GM18517 (cell line): ENCODE measurements around the gene PAIP2.

Source experiments
- ATAC-seq: cut with Tn5 transposase; IDR thresholded peaks from one replicate; pipeline ENCODE4 v1.9.1; 2021; ENCODE audit warnings: mild to moderate bottlenecking, moderate library complexity; ENCODE audit not compliant: unreplicated experiment

The PAIP2 gene

DNA sequence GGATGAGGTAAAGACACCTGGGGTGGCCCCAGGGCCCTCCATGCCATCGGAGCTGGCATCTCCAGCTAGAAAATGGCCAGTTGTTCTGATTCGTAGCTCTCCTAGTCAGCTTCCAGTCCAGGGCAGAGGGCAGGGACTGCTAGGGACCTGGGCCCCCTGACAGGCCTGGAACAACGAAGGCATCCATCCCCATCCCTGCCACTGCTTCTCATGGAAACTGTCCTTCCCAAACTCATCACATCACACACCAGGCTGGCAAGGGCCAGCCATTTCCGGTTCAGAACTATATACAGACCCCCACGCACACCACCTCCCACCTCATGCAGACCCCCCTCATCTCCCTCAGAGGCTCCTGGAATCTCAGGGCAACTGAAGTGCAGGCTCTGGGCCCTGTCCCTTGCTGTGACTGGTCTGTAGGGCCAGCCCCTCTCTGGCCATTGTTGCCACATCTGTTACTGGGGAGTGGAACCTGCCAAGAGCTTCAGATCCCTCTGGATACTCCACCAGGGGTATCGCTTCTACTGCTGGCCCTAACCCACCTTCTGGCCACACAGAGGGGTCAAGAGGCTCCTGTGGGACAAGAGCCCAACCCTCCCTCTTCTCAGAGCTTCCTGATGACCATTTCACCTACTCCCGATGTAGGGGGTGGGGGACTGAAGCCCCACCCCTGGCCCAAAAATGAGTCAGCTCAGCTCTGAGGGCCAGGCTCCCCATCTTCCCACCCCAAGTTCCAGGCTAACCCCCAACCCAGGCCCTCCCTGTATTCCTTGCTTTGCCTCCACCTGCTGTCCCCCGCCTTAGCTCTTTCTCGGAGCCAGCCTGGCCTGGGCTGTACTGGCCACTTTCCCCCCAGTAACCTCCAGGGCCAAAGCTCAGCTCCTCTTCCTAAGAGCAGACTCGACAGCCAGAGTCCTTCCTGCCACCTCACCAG is 49.2 kb downstream of the PAIP2 start:
- ATAC-seq, result no peak

DNA sequence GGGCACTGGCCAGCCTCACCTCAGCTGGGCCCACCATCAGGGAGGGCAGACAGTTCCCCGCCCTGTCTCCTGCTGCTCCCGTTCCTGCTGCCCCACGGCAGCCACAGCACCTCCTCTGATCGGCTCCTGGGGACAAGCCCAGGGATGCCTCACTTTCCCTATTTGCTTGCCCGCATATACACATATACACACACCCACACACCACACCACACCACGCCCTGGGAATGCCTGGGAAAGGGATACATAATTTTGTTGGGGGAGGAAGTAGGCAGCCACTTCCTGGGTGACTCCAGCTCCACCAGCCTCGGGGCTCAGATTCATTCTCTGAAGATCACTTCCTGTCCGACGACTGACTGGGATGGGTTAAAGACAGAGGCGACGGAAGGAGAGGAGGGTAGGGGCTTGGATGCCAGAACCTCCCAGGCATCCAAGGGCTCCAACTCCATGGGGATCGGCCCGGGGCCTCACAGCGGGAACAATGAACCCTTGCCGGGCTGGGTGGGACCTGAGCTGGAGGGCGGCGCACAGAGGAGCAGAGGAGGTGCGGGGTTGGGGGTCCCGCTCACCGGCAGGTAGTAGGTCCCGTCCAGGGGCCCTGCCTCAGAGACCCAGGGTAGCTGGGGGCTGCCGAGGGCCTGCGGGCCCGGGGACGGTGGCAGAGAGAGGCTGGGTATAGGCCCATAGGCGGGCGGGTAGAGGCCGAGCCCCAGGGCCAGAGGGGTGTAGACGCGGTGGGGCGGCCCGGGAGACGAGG is 50.1 kb downstream of the PAIP2 start:
- no peak for ATAC-seq

DNA sequence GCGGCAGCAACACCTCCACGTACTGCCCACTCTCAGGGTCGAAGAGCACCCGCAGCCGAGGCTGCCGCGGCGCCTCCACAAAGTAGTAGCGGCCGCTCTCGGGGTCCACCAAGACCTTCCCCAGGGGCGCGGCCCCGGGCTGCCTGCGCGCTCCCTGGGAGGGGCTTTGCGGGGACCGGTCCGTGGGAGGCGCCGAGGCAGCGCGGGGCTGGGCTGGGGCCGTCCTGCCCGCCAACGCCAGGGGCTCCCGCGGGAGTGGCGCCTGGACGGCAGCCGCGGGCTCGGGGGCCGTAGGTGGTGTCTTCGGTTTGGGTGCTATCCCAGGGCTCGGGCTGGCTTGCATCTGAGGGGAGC is 50.6 kb downstream of the PAIP2 start:
- no peak for ATAC-seq

DNA sequence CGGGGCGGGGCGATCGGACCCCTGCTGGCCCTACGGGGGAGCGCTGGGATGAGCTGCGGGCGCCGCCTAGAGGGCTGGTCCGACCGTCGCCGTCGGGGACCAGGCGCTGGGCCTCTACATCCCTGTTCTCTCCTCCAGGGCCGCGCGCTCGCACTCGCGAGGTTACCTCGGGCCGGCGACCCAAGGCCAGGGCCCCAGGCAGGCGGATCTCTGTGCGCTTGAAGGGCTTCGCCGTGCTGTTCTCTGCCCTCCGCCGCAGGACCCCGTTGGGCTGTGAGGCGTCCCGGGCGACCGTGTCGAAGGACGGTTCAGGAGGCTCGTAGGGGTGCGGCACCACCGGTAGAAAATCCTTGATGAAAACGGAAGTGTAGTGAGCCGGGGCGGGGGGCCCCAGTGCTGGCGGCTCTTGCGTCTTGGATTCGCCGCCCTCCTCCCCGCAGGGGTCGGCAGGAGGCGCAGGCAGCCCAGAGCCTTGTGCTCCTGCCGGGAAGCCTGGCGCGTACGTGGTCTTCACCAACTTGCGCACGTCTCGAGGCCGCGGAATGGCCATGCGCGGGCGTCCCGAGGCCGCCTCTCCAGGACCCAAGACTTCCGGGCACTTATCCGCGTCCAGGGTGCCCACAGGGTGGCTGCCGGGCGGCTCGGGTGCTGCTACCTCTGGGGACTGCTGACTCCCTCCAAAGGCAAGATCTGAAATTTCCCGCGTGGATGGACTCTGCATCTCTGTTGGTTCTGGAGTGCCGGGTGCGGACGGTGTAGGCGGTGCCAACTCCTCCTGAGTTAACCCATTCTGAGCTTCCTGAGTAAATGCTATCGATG is 51.2 kb downstream of the PAIP2 start:
- ATAC-seq, result peak; percentile 40

DNA sequence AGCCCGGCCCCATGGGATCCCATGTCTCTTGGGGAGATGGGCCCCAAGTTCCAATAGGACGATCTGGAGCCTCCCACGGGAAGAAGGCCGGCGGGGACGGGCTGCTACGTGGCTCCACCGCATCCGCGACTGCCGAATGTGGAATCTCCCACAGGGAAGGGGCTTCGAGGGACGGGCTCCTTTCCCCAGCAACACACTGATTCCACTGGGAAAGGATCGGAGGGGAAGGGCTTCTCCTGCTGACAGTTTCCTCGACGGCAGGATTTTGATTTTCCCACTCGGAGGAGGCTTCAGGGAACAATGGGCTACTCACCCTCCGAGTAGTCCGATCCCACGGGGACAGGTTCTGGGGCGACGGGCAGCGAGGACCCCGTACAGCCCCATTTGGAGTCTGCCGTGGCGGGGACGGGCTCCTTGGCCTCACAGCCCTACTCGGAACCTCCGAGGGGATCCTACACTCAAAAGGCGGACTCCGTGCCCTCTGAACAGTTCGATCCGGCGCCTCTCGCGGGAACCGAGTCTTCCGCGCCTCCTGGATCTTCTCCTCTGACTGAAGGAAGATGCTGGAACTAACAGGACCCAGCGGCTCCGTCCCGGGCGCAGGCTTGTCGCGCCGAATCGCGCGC is 52.0 kb downstream of the PAIP2 start:
- ATAC-seq, result no peak

DNA sequence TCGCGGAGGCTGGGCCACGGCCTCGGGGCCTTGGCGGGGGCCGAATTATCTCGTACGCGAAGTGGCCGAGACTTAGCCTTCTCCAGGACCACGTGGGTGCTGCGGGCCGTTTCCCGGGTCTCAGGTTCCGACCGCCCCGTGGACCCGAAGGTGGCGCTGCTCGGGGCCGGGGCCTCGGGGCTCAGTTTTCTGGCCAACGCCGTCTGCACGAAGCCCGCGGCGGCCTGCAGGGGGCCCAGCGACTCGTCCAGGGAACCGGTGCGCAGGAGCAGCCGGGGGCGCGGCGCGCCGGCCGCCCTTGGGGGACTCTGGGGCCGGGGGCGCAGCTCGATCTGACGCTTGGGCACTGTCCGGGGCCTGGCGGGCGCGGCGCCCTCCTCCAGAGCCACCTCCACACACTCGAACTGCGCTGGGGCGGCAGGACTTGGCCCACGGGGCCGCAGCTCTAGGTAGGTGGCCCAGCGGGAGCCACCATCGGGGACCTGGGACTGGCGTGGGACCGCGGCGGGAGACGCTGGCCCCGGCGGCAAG is 52.5 kb downstream of the PAIP2 start:
- ATAC-seq, result no peak

DNA sequence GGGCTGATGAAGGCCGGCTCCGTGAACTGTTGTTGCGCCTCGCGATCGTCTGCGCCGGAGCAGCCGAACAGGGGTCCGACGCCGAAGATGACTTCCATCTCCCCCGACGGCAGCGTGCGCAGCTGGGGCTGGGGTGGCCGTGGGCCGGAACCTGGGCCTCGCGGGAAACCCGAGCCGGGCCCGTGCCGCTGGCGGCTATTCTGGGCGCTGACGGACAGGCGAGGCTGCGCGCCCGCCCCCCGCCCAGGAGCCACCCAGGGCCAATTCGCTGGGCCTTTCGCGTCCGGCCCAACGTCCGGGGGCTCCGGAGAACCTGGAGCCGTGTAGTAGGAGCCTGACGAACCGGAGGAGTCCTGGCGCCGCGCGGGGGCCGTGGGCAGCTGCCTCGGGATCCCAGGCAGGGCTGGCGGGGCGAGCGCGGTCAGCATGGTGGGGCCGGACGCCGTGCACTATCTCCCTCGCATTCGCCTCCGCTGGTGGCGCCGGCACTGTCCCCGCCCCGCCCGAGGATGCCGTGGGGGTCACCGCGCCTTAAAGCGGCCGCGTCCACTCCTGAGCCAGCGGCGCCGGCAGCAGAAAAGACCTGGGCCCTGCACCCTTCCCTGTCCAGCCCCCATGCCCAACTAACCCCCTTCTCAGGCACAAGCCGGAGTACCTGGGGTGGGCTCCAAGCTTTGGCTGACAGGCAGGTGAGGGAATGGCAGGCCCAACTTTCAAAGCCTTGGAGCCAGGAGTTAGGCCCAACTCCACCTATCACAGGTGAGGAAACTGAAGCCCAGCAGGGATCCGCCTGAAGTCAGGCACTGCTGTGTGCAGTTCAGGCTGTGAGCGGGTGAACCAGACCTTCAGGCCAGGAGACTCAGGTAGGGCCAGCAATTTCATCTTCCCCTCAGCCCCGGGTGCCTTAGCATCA is 53.3 kb downstream of the PAIP2 start, which contains the start of gene PROB1:
Gene PROB1, minus strand, starts transcription at position 451 of the 913 bp plus-strand sequence. Its CDS starts 23 bp downstream, at position 428.
- no peak for ATAC-seq

DNA sequence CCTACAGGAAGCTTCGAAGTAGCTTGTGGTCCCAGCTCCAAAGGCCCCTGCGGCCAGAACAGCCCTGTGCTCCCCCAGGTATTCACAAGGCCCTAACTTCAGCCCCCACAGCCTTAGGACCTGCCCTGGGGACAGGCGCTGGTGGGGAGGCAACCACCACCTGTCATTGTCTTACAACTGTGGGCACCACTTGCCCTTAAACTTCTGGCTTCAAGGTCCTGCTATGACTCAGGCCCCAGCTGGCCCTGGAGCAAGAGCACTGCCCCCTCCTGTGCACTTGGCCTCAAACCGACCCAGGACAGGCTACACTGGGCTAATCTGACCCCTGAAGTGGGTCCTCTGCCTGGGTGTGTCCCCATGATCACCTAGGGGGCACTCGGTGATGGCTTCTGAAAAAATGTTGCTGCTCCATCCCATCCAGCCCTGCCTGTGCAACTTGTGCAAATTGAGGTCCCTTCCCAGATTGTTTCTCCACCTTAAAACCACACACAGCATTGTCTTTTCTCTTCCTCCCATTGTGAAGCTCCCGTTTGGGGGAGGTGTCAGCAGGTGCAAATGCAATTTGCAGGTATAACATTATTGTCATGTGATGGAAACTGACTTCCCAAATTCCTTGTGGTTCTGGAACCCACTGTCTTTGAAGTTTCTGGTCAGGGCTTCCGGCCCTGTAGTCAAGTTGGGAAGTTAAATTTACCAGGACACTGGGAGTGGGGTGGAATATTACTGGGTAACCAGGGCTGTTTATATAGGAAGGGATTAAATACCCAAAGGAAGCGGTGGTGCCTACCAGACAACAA is 54.4 kb downstream of the PAIP2 start:
- no peak for ATAC-seq

DNA sequence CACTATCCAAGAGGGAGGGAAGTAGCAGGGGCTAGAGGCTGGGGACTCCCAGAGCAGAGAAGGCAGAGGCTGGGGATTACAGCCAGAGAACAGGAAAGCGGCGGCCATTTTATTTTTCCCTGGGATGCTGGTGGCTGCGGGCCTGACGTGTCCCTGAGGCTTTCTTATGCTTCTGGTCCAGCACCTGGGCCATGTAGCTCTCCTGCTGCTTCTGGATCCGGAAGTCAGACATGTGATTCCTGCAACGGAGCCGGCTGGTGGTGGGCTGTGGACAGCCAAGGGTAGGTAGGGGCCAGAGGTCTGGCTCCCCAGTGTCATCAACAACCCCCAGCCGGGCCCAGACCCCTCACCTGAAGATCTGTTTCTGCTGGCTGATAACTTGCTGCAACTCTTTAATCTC is 55.0 kb downstream of the PAIP2 start:
- ATAC-seq, result no peak

DNA sequence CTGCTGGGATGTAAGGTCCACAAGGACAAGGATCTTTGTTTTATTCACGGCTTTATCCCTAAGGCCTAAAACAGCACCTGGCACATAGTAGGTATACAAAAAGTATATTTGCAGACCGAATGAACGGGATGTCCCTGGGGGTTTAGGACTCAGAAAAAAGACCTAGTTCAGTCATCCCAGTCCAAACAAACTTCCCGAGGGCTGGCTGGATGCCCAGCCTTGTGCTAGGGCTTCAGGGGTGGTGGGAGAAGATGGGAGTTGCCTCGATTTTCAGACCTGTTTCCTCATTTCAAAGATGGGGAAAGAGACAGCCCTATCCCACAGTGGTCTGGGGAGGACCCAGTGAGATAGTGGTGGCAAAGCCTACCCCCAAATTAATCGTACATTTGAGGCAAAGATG is 56.3 kb downstream of the PAIP2 start:
- ATAC-seq, result no peak

DNA sequence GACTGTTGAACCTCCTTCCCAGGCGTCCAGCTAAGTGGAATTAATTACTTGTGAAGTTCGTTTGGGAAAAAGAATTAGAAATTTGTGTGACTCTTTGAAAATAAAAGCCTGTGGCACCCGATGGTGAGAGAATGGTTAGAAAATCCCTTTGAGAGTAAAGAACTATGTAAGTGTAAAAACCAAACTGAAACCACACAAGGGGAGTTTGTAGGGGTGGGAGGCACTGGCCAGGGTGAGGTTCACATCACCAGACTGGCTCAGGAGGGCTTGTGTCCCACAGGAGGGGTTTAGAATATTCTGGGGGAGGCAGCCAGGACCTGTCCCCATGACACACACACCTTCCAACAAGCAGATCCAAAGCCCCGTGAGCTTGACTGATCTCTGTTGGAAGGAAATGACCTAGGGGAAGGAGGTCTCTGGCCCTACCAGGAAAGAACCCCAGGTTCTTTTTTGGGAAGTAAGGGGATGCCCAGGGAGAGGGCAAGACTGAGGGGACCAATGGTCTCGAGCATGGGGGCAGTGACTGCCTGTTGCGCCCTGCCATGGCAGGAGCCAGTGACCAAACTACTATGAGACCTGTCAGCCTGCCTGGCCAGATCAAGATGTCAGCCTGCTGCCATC is 58.0 kb downstream of the PAIP2 start:
- no peak for ATAC-seq

DNA sequence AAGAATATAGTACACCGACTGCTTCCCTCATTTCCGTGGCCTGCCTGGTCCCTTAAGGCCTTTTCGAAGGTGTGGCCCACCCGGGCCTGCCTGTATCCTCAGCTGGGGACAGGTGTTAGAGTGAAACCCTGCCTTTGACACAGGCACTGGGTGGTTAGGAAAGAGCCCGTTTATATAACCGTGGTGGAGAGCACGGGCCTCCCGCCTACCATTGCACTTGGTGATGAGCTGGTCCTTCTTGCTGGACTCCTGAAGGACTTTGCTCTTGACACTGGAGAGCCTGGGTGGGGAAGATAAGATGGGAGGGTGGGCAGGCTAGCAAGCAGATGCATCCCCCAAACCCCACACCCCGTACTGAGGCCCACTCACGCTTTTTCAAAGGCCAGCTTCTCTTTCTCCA is 59.9 kb downstream of the PAIP2 start:
- no peak for ATAC-seq

DNA sequence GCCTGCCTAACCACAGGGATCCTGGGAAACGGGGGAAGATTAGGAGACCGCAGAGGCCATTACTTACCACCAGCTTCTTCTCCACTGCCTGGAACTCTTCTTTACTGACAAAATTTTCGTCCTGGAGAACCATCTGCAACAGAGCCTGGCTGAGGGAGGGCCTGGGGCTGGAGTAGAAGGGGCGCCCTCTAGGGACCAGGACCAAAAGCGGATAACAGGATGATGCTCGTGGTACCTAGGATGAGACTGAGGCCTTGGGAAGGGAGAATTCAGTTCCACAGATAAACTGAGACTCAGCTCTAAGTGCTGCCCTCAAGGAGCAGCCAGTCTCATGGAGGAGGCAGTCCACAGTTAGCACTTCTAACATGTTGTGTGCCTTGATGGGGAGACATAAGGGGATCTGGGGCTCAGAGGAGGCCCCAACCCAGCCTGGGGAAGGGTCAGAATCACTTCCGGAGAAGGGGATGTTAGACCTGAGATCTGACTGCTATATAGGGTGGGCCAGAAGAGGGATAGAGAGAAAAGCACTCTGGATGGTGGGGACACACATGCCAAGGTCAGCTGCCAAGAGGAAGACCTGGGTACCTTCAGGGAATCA is 61.0 kb downstream of the PAIP2 start:
- ATAC-seq, result no peak

DNA sequence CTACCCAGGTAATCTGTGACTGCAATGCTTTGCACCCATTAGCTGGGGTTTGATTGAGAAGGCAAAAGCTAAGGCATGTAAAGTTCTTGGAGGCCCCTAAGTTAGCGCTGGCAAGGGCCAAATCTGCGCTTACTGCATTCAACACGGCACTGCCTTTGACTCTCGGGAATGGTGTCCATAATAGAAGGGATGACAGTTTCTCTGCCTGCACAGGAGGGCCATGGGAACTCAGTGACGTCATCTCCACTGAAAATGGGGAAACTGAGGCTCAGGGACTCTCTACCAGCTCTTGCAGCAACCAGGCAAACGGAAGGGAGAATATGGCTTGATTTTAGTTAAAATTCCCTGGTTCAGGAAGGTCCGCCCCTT is 61.7 kb downstream of the PAIP2 start:
- peak; percentile 1 for ATAC-seq

DNA sequence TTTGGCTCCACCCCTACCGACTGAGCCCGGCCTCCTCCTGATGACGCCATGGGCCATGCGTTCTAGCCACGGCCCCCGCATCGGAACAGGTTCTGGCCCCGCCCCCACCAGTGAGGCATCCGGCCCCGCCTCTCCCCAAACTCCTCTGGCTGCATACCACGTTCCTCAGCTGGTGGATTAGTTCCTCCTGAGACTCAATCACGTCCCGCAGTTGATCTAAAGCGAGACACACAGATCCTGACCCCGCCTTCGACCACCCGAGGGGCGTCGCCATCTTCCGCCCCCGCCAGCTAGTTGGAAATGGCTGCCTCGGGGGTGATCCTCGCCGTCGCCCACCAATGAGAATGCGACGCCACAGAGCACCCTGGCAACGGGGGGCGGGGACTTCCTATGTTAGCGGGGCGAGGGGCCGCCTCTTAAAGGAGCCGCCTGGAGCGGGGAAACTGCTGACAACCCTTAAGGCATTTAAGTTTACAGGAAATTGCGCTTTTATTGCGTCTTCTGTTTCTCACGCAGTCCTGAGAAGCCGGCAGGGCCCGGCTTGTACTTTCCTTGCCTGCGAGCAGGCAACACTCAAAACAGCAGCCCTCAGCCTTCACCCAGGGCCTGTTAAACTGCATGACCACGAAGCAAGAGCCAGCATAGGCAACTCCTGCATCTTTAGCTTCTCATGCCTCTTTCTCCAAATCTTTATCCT is 62.3 kb downstream of the PAIP2 start, which contains the start of gene SPATA24:
Gene SPATA24, minus strand, starts transcription at position 303 of the 697 bp plus-strand sequence. Its CDS starts 29 bp downstream, at position 274.
- ATAC-seq, result peak; percentile 79

DNA sequence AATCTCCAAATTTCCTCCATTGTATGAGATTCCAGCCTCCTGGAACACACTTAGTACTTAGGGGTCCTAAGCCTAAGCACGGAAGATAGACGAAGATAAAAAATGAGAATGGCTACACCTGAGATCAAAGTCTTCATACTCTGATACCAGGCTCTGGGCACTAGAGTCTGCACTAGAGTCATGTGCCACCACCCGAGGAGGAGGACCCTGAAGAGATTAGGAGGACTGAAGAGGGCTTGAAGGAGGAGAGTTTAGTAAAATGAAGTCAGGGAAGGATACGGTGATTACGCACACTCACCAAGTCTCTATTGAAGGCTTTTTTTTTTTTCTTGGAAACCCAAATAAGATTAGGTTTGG is 62.8 kb downstream of the PAIP2 start:
- ATAC-seq, result no peak

DNA sequence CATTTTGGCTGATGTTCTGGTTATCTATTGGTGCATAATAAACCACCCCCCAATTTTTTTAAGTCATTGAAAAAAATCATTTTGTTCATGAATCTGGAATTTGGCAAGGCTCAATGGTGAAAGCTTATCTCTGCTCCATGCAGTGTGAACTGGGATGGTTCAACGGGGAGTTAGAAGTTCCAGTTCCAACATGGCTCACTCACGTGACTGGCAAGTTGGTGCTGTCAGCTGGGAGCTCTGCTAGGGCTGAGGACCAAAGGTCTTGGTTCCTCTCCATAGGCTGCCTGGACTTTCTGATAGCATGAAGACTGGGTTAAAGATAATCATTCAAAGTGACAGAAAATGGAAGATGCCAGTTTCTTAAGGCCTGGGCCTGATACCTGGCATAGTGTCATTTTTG is 65.3 kb downstream of the PAIP2 start:
- ATAC-seq, result no peak
